ENCODE data around the gene NPAS3.

NPAS3 gene

DNA sequence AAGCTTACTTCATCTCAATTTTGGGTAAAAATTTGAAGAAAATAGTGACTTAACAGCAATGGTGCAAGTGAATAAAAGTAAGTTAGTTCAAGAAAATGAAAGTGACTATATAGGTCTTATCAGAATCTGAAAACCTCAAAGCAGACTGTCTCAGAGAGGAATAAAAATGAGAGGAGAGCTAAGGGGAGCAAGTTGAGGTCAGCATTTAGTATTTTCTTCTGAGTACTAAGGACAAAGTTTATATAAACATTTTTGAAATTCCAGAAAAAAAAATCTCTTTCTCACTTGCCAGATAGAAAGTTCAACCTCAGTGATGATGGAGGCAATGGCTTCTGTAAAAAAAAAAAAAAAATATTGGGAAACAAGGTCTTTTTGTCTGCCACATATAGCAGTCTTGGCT lies 414.1 kb downstream of the NPAS3 start:
- Histone ChIP-seq H3K27me3 (no peaks in the 10 kb centered on the region), H3K4me3 (no peak overlapping the region)
- no peak for TF ChIP-seq Cebpa-rat (IDR thresholded peaks at IDR 0.05)

GRCh38 chr14:33356181-33356580 lies 417.5 kb downstream of the NPAS3 start:
- Histone ChIP-seq H3K9ac (no peak overlapping the region), H3K27me3 (no peaks in the 10 kb centered on the region), H3K4me3 (no peak overlapping the region), H3K36me3 (no peaks in the 10 kb centered on the region), H4K20me1 (no peaks in the 10 kb centered on the region), H3K4me2 (no peak overlapping the region), H3K27ac (no peak overlapping the region), H3K4me1 (no peaks in the 10 kb centered on the region), H3K9me3 (replicated peaks in 1 of 11) (no peaks in the 10 kb centered on the region)
- no peak for TF ChIP-seq Cebpa-rat (IDR thresholded peaks at IDR 0.05)

More for the DNA sequence above, 414.1 kb downstream of the NPAS3 start:
- no peak overlapping the region for H3K9ac ChIP-seq
- no peaks in the 10 kb centered on the region for H3K4me1 ChIP-seq
- H3K9me3 ChIP-seq (replicated peaks in 1 of 11) = no peaks in the 10 kb centered on the region
- no peak overlapping the region for H3K4me2 ChIP-seq
- no peaks in the 10 kb centered on the region for H4K20me1 ChIP-seq
- no peaks in the 10 kb centered on the region for H3K36me3 ChIP-seq
- no peak overlapping the region for H3K27ac ChIP-seq

GRCh38 chr14:33357225-33358010 lies 418.7 kb downstream of the NPAS3 start:
- Histone ChIP-seq H3K4me2 (no peak overlapping the region), H3K4me1 (no peaks in the 10 kb centered on the region), H3K9me3 (replicated peaks in 1 of 11) (no peaks in the 10 kb centered on the region), H4K20me1 (no peaks in the 10 kb centered on the region), H3K4me3 (no peak overlapping the region), H3K36me3 (no peaks in the 10 kb centered on the region), H3K27me3 (no peaks in the 10 kb centered on the region), H3K27ac (no peak overlapping the region), H3K9ac (no peak overlapping the region)
- no peak for TF ChIP-seq Cebpa-rat (IDR thresholded peaks at IDR 0.05)

GRCh38 chr14:33359288-33359881 lies 420.7 kb downstream of the NPAS3 start:
- no peak overlapping the region for H3K27ac ChIP-seq
- no peaks in the 10 kb centered on the region for H3K9me3 ChIP-seq (replicated peaks in 1 of 11)
- no peak overlapping the region for H3K4me3 ChIP-seq
- H3K4me1 ChIP-seq = no peaks in the 10 kb centered on the region
- no peaks in the 10 kb centered on the region for H3K27me3 ChIP-seq
- no peak for TF ChIP-seq Cebpa-rat (IDR thresholded peaks at IDR 0.05)
- H4K20me1 ChIP-seq = no peaks in the 10 kb centered on the region
- no peak overlapping the region for H3K4me2 ChIP-seq
- no peak overlapping the region for H3K9ac ChIP-seq
- no peaks in the 10 kb centered on the region for H3K36me3 ChIP-seq

GRCh38 chr14:33362934-33363333 lies 424.3 kb downstream of the NPAS3 start:
- no peaks in the 10 kb centered on the region for H3K36me3 ChIP-seq
- H3K27ac ChIP-seq = no peak overlapping the region
- H3K27me3 ChIP-seq = no peaks in the 10 kb centered on the region
- H3K4me3 ChIP-seq = no peak overlapping the region
- no peaks in the 10 kb centered on the region for H3K4me1 ChIP-seq
- no peak overlapping the region for H3K9ac ChIP-seq
- no peaks in the 10 kb centered on the region for H3K9me3 ChIP-seq (replicated peaks in 1 of 11)
- no peak overlapping the region for H3K4me2 ChIP-seq
- no peaks in the 10 kb centered on the region for H4K20me1 ChIP-seq
- TF ChIP-seq Cebpa-rat (IDR thresholded peaks at IDR 0.05) = no peak

DNA sequence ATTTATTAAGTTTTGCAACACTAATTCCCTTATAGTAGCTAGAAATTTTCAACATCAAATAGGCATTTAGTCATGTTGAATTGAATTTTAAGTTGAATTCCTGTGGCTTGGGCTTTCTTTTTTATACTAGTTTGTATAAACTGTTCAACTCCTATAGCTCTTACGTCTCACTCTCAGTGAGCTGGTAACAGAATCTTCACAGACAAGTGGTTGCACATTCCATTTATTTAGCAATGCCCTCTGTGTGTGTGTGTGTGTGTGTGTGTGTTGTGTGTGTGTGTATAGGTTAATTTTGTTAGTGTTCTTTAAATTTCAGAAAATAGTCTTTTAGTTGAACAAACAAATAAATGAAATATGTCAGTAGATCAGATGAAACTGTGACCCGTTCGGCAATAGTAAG lies 425.0 kb downstream of the NPAS3 start:
- no peak for TF ChIP-seq Cebpa-rat (IDR thresholded peaks at IDR 0.05)
- no peak overlapping the region for H3K27ac ChIP-seq
- H4K20me1 ChIP-seq = no peaks in the 10 kb centered on the region
- H3K4me1 ChIP-seq = no peaks in the 10 kb centered on the region
- H3K9me3 ChIP-seq (replicated peaks in 1 of 11) = no peaks in the 10 kb centered on the region
- H3K4me2 ChIP-seq = no peak overlapping the region
- H3K36me3 ChIP-seq = no peaks in the 10 kb centered on the region
- H3K27me3 ChIP-seq = no peaks in the 10 kb centered on the region
- no peak overlapping the region for H3K4me3 ChIP-seq
- H3K9ac ChIP-seq = no peak overlapping the region

GRCh38 chr14:33364466-33364865 lies 425.8 kb downstream of the NPAS3 start:
- no peaks in the 10 kb centered on the region for H4K20me1 ChIP-seq
- no peaks in the 10 kb centered on the region for H3K4me1 ChIP-seq
- no peaks in the 10 kb centered on the region for H3K36me3 ChIP-seq
- H3K4me2 ChIP-seq = no peak overlapping the region
- H3K27me3 ChIP-seq = no peaks in the 10 kb centered on the region
- no peak overlapping the region for H3K27ac ChIP-seq
- H3K9ac ChIP-seq = no peak overlapping the region
- H3K4me3 ChIP-seq = no peak overlapping the region
- H3K9me3 ChIP-seq (replicated peaks in 1 of 11) = no peaks in the 10 kb centered on the region
- TF ChIP-seq Cebpa-rat (IDR thresholded peaks at IDR 0.05) = no peak

DNA sequence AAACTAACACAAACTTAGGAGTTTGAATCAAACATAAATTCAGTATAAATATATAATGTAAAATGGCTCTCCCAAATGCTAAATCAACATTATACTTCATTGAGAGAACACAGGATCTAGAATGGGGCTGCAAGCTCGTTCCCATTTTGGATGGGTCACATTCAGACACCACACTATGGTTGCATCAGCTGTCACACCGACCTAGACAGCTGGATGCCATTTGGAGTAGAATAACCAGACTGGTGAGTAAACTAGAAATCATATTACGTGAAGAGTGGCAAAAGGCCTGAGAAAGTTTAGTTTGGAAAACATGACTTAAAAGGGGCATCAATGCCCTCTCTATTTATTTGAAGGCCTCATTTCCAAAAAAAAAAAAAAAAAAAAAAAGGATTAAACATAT lies 430.4 kb downstream of the NPAS3 start:
- TF ChIP-seq Cebpa-rat (IDR thresholded peaks at IDR 0.05) = no peak
- H4K20me1 ChIP-seq = no peaks in the 10 kb centered on the region
- no peaks in the 10 kb centered on the region for H3K36me3 ChIP-seq
- 0 out of 20 replicates have a peak, but pooled peaks cover 0 to 5% (median 0%) of the 10 kb centered on the region in 10 experiments for H3K4me1 ChIP-seq
- no peak overlapping the region for H3K4me3 ChIP-seq
- no peak overlapping the region for H3K9ac ChIP-seq
- no peaks in the 10 kb centered on the region for H3K9me3 ChIP-seq (replicated peaks in 1 of 11)
- H3K27ac ChIP-seq = no peak overlapping the region
- no peaks in the 10 kb centered on the region for H3K27me3 ChIP-seq
- H3K4me2 ChIP-seq = no peak overlapping the region

DNA sequence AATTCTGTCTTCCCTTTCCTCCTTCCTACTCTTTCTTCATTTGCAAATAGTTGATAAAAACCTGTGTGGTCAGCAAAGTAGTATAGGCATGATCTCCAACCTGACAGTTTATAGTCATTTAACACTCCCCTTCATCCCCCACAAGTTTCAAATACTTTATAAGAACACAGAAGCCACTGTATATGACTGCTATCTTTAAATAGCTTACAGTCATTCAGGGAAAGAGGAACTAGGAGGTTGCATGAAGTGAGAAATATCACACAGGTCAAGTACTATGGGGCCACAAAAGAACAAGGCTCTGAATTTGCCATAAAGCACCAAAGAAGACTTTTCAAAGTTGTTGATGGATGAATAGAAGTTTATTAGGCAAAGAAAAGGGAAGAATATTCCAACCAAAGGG lies 431.3 kb downstream of the NPAS3 start:
- no peak overlapping the region for H3K9ac ChIP-seq
- 0 out of 20 replicates have a peak, but pooled peaks cover 0 to 5% (median 0%) of the 10 kb centered on the region in 10 experiments for H3K4me1 ChIP-seq
- H3K27ac ChIP-seq = no peak overlapping the region
- H3K9me3 ChIP-seq (replicated peaks in 1 of 11) = no peaks in the 10 kb centered on the region
- H3K27me3 ChIP-seq = no peaks in the 10 kb centered on the region
- no peak for TF ChIP-seq Cebpa-rat (IDR thresholded peaks at IDR 0.05)
- no peaks in the 10 kb centered on the region for H4K20me1 ChIP-seq
- H3K4me3 ChIP-seq = no peak overlapping the region
- H3K36me3 ChIP-seq = no peaks in the 10 kb centered on the region
- no peak overlapping the region for H3K4me2 ChIP-seq

DNA sequence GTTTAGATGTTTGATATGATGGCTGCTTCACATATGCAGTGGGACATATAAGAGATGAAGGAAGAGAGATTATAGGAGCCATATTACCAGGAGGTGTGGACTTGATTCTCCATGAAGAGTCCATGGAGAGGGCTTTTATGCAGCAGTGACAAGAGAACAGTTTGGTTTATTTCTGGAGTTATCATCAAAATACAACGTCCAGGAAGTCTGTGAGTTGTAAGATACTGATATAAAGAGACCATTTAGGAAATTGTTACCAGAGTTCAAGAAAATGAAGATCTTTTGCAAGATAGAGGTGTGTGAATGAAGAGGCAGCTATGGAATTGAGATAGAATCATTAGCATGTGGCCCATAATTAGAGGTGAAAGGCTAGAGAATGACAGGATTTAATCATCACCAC lies 431.7 kb downstream of the NPAS3 start:
- Histone ChIP-seq H3K4me3 (no peak overlapping the region), H3K9ac (no peak overlapping the region), H3K27me3 (no peaks in the 10 kb centered on the region), H3K9me3 (replicated peaks in 1 of 11) (no peaks in the 10 kb centered on the region), H3K27ac (no peak overlapping the region), H4K20me1 (no peaks in the 10 kb centered on the region), H3K4me2 (no peak overlapping the region), H3K36me3 (no peaks in the 10 kb centered on the region), H3K4me1 (0 out of 20 replicates have a peak, but pooled peaks cover 0 to 5% (median 0%) of the 10 kb centered on the region in 10 experiments)
- no peak for TF ChIP-seq Cebpa-rat (IDR thresholded peaks at IDR 0.05)

Measured in BLaER1 treated with 17β-estradiol and CSF1 and Interleukin-3, amounts not matched to agents 10 nM and 100 nM (cell line).